ENCODE results near the gene PRPF31. TPM values are rescaled to one million over a fixed set of nuclear protein-coding genes. Genes with fewer than 3 reads are reported as not detected.
"Not testable (repeated sequence)": the region's sequence is repeated elsewhere in the genome, so short reads cannot be mapped to it uniquely, and the experiment has no call there.

PRPF31 gene
- total and polyA plus RNA-seq, 2 of the 4 experiments (the other 2 are of a cell fraction) = 65.4 to 66.1 TPM

DNA sequence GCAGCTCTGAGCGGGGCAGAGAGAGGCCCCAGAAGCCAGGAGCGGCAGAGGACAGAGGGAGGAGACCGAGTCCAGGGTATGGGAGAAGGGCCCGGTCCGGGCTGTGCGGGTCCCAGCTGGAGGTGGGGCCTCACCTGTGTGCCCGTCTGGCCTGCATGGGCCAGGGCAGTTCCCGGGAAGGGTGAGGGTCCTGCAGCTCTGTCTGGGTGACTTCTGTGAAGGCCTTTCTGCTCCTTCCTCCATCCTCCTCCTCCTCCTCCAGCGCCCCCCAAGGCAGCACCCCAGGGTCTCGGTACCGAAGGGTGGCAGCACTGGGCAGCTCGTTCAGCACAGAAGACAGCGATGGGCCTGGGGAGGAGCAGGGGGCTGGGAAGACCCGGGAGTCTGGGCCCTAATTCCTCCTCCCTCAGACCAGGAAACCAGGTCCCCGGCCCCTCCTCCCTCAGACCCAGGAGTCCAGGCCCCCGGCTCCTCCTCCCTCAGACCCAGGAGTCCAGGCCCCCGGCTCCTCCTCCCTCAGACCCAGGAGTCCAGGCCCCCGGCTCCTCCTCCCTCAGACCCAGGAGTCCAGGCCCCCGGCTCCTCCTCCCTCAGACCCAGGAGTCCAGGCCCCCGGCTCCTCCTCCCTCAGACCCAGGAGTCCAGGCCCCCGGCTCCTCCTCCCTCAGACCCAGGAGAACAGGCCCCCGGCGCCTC, 56.3 kb downstream of the PRPF31 start:
- H2BK120ac ChIP-seq (ENCODE audit: low read depth, low read length); DNase-seq; H3K14ac ChIP-seq (replicated peaks; ENCODE audit: low read depth, low read length); H2AFZ ChIP-seq (replicated peaks; ENCODE audit: low read length, poor library complexity); H4K91ac ChIP-seq (ENCODE audit: insufficient read depth, low read depth, low read length); intact Hi-C loops (cut with micrococcal nuclease); H3K4ac ChIP-seq (ENCODE audit: low read depth, low read length); H3K9ac ChIP-seq (ENCODE audit: low read depth, low read length); H3K18ac ChIP-seq (ENCODE audit: low read depth, low read length); in situ Hi-C loops (cut with MboI; ENCODE audit: low sequenced_read_pairs); H3K4me1 ChIP-seq (ENCODE audit: control insufficient read depth, insufficient read depth, low read length); H3K9me1 ChIP-seq (ENCODE audit: insufficient read depth, low read length); H4K5ac ChIP-seq (ENCODE audit: low read depth, low read length); H3K9me3 ChIP-seq (ENCODE audit: control insufficient read depth, insufficient read depth, low read length); H3K79me1 ChIP-seq (ENCODE audit: low read depth in 1 of 2, low read length in 2 of 2); ATAC-seq (ENCODE audit: low read depth); H3K27me3 ChIP-seq (ENCODE audit: control insufficient read depth, insufficient read depth, low read length); dilution Hi-C loops (cut with HindIII; ENCODE audit: low sequenced_read_pairs, unreplicated experiment); H3K27ac ChIP-seq (ENCODE audit: insufficient read depth, low read length); H4K20me1 ChIP-seq (ENCODE audit: insufficient read depth, low read length); H3K4me3 ChIP-seq (ENCODE audit: insufficient read depth, low read depth, low read length); H3K23ac ChIP-seq (ENCODE audit: low read depth, low read length); POLR2A ChIA-PET (ENCODE audit: unreplicated experiment); H3K36me3 ChIP-seq (ENCODE audit: control insufficient read depth, insufficient read depth, low read length); H4K8ac ChIP-seq (ENCODE audit: low read depth in 2 of 2, low read length in 2 of 2); H2BK20ac ChIP-seq (ENCODE audit: low read depth, low read length); H2AK5ac ChIP-seq (ENCODE audit: low read depth, low read length); BruUV-seq (replicated peaks); H3K56ac ChIP-seq (ENCODE audit: extremely low read depth, insufficient read depth, low read length); H2BK15ac ChIP-seq (ENCODE audit: low read depth, low read length); H2BK5ac ChIP-seq (ENCODE audit: low read depth, low read length, poor library complexity, severe bottlenecking); H3K4me2 ChIP-seq (ENCODE audit: low read depth, low read length): not testable (repeated sequence)
- CTCF ChIA-PET = interaction anchor here (0.8 kb wide), 1 partner anchor 8 kb away, joined by 3 read pairs; no protein-coding TSS in a partner anchor
- H2AK9ac ChIP-seq (replicated peaks; ENCODE audit: low read depth, low read length, poor library complexity) = peak overlapping the region; percentile 15
- WGBS, 2 experiments (ENCODE audit: extremely low coverage in 2 of 2, insufficient read length in 1 of 2) = 67% methylated on average over 2 of the region's 23 CpGs; no CpG with 5 or more reads in 1 of the 2 experiments
